ENCODE measurements around the gene STK11.

- TF ChIP-seq ZFP36 (IDR thresholded peaks at IDR 0.05; ENCODE audit: borderline replicate concordance, partially characterized antibody): no peak
- TF ChIP-seq BHLHE40 (IDR thresholded peaks at IDR 0.05; ENCODE audit: low read depth, low read length): no peak
- TF ChIP-seq CTCF (IDR thresholded peaks at IDR 0.05): no peak
- TF ChIP-seq REST (IDR thresholded peaks at IDR 0.05): no peak
- TF ChIP-seq EP300 (IDR thresholded peaks at IDR 0.05): no peak
- no peak for TF ChIP-seq RNF2 (IDR thresholded peaks at IDR 0.05; ENCODE audit: borderline replicate concordance, low read depth)
- no peak for TF ChIP-seq RFX5 (IDR thresholded peaks at IDR 0.05)
- no peak for TF ChIP-seq MAX (IDR thresholded peaks at IDR 0.05)
- TF ChIP-seq MYC (IDR thresholded peaks at IDR 0.05; ENCODE audit: borderline replicate concordance, low read length): no peak
- no peak for TF ChIP-seq FOSL2 (IDR thresholded peaks at IDR 0.05)
- TF ChIP-seq FOSL2 (CRISPR knock-in tag; IDR thresholded peaks at IDR 0.05): no peak
- no peak for TF ChIP-seq POLR2A (IDR thresholded peaks at IDR 0.05; ENCODE audit: low read length)
- TF ChIP-seq HMGXB4 (CRISPR knock-in tag; IDR thresholded peaks at IDR 0.05; ENCODE audit: borderline replicate concordance): no peak
- TF ChIP-seq CEBPB (IDR thresholded peaks at IDR 0.05): no peak
These were observed 31.6 kb downstream of the STK11 start for GRCh38 chr19:1237027-1237659.
